Measurements from ENCODE around the gene PLXNA2.

PLXNA2 gene

DNA sequence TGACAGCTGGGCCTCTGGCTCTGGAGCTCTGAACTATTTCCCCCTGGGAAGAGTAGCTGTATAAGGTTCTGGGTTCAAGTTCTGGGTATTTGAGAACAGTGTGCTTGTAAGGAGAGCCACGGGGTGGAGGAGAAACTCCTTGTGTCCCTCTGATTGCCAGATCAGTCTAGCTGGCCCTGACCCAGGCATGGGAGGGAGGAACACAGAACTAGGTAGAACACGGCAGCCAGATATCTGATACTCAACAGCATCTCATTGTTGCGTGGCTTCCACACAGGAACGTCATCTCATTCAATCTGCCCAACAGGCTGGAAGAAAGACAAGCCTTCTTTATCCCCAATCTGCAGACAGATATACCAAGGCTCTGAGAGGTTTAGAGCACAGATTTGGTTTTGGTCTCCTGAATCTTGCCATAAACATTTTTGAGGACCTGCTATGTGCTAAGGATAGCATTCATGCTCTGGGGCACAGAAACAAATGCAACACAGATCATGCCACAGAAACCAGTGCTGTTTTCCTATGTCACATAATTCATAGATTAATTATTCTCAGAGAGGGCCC is 83.8 kb downstream of the PLXNA2 start:
- DNase-seq (ENCODE audit: low spot score): no peak

- DNase-seq (ENCODE audit: low spot score): no peak
Measured at GRCh38 chr1:208159555-208160258, 84.5 kb downstream of the PLXNA2 start.

DNA sequence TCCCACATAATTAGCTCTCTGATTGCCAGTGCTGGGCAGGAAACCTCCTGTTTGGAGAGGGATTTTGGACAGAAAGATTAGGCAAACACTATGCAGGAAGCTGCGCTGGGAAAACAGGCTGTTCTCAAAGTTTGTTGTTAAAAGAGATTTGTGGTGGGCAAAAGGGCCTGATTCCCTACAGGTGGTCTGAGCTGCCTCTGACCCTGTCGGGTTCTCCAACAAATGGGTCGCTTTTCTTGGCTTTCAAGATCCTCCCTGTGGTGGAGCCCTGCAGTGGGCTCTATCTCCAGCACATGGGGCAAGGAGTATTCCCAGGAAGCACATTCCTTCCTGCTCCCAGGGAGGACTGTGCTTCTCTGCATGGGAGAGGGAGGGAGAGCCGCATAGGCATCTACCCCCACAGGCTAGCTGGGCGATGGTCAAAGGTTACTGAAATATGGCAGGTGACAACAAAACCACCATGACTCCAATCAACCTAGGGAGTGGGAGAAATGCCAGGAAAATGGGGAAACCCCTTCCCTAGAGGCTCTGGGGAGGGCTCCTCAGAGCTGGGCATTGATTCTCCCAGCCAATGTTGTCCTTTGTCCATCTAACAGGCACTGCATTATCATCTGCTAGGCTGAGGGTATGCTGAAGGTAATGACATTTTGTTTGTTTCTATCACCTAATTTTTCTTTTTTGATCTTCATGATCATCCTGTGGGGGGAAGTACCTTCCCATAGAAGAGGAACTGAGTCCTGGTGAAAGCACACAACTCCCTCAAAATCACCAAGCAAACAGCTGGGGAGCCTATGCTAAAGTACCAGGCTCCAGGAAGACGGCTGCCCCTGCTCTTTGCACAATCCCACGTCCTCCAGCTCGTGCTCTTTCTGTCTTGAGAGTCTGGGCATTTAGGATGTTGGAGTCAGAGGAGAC is 85.3 kb downstream of the PLXNA2 start:
- no peak for DNase-seq (ENCODE audit: low spot score)

GRCh38 chr1:208157769-208158168 is 86.4 kb downstream of the PLXNA2 start:
- no peak for DNase-seq (ENCODE audit: low spot score)

GRCh38 chr1:208156741-208157140 is 87.4 kb downstream of the PLXNA2 start:
- no peak for DNase-seq (ENCODE audit: low spot score)

GRCh38 chr1:208156310-208156709 is 87.9 kb downstream of the PLXNA2 start:
- DNase-seq (ENCODE audit: low spot score): no peak

DNA sequence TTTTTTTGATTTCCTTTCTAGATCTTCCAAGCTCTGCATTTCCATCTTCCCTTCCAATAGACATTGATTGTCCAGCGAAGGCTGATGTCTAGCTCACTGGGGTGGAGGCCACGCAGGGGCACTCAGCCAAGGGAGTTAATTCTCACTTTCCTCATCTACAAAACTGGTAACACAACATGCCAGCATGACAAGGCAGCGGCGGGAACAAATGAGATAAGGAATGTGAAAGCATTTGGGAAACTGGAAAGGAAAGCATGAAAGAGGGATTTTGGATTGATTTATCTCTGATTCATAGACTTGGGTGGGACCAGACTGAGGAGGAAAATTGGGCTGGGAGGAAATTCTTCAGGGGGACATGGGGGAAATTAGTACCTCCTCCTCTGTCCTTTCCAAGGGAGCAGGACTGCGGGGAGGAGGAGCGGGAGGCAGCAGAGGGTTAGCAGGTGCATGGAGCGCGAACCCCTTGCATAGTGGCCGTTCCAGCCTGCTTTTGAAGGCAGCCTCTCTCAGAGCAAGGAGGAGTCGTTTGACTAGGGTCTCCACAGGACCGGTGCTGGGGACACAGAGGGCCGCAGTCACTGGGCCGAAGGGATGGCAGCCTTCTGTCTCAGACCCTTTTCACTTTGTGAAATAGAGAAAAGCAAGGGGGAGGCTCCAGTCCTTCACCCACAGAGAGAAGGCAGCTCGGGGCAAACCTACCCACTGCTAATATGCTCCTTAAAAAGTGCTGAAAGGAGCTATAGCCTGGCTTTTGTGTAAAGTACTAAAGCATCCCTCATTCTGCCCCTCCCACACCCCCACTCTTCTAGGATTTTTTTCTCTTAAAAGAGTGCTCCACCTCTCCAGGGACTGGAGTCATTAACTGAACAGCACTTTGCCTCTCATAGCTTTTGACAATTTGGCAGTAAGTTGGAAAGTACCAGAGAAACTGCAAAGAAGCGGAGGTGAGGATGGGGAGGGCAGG is 89.2 kb downstream of the PLXNA2 start:
- no peak for DNase-seq (ENCODE audit: low spot score)

DNA sequence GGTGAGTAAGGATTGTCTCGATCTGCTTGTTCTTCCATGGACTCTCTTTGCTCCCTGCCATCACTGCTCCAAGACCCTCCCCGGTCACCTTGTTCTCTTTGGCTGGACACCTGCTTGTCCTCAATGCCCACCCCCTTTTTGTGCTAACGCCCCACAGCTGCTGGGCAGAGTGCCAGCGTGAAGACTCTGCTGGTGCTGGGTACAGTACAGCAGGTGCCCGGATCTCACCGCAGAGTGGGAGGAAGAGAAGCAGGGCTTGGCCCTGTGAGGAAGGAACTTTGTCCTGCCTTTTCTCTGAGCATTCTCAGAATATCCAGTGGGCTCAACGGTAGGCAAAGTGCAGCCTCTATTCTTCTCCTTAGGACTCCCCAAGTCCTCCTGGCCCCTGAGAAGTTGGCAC is 90.1 kb downstream of the PLXNA2 start:
- DNase-seq (ENCODE audit: low spot score): no peak

- no peak for DNase-seq (ENCODE audit: low spot score)
Measured at GRCh38 chr1:208153386-208153785, 90.8 kb downstream of the PLXNA2 start.

DNA sequence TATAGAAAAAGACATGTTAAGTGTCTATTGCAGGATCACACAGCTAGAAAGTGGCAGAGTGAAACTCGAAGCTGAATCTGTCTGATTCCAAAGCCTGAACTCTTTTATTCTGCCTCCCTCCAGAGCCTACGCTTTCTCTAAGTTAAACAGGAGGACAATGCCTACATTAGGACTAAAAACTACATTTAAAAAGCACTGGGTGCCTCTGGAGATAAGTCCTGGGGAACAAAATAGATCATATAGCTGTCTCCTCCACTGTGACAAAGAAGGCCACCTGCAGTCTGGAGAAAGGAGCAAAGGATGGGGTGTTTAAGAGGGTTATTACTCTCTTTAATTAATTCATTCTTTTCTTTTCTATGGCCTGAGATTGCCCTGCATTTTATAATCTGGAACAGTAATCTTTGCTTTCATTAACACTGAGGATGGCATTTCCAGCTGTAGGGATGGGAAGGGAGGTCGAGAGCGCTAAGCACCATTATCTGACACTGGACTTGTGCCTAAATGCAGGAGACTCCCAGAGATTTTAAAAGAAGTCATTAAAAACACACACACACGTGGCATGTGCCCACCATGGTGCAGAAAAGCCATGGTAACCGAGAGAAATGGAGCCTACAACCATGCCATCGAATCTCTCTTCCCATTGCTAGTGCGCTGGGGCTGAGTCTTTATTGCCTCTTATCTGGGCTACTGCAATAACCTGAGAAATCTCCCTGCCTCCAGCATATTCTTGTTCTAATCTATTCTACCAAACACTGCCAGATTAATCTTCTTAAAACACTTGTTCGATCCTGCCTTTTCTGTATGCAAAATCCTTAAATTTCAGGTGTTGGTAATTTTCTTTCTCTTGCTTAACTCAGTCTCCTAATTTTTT is 92.2 kb downstream of the PLXNA2 start:
- no peak for DNase-seq (ENCODE audit: low spot score)

DNA sequence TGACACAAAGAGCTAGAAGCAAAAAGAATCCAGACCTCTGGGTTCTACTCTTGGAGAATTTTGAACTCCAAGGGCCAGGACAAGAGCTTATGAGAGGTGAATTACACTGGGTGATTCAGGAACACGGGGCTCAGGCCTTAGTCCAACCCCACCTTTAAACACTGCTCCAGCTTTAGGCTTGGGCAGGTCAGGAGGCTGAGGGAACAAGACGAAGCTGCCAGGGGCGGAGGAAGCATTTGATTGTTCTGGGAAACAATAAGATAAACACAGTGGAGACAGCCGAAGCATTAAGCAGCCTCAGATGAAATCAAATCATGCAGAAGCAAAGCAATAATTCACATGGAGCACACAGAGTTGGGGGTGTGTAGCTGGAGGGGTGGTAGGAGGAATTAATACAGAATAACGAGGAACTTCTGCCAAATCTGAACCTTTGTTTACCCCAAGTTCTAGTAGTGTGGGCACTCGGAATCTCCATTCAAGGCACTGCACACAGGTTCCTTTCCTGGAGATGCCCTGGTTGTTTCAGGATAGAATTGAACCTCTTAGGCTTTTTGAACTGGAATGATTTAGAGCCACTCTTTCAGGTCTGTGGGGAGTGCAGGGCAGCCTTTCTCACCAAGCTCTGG is 93.2 kb downstream of the PLXNA2 start:
- no peak for DNase-seq (ENCODE audit: low spot score)

DNA sequence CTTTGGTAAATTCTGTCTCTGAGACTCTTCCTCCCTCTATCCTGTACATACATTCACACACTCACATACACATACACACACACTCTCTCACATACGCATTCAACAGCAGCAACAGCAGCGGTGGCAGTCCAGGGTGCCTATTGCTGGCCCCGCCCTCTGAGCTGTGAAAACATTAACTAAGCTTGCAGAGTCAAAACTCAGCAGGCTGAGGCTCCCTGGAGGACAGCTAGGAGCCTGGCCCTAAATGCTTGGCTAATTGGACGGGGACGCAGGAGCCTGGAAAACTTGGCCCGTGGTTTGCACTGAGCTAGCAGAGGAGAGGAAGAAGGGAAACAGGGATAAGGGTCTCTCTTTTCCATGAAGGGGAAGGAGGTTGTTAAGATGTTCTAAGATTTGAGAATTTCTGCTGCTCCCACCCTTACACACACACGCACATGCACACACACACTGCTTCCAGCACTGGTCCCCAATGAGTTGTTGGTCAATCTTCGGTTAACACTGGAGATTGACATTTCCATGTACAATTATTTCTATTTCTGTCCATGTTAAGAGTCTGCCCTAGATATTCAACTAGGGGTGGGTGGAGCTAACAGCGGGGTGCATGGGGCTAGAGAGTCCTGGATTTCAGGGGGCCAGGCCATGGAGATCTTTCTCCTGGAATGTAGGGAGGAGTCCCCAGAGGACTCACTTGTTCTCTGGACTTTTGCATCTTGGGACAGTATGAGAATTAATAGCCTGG is 94.2 kb downstream of the PLXNA2 start:
- no peak for DNase-seq (ENCODE audit: low spot score)

- DNase-seq (ENCODE audit: low spot score): no peak
Measured at GRCh38 chr1:208149213-208149612, 95.0 kb downstream of the PLXNA2 start.

DNA sequence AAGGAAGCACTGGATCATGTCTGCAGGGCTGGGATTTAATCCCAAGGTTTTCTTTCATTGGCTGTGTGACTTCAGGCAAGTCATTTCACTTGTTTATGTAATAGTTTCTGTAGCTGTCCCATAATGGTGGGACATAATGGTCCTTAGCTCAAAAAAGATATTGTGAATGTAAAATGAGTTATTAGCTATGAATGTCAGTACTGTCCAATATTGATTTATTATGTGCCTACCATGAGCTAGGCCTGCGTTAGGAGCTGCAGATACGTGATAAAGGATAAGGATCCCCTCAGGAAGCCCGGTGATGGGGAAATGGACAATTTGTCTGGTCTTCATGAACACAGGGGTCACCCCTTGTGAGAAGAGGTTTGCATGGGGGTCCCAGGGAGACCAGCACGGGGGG is 95.8 kb downstream of the PLXNA2 start:
- DNase-seq (ENCODE audit: low spot score): no peak

- DNase-seq (ENCODE audit: low spot score): no peak
Measured at GRCh38 chr1:208146650-208147049, 97.5 kb downstream of the PLXNA2 start.

DNA sequence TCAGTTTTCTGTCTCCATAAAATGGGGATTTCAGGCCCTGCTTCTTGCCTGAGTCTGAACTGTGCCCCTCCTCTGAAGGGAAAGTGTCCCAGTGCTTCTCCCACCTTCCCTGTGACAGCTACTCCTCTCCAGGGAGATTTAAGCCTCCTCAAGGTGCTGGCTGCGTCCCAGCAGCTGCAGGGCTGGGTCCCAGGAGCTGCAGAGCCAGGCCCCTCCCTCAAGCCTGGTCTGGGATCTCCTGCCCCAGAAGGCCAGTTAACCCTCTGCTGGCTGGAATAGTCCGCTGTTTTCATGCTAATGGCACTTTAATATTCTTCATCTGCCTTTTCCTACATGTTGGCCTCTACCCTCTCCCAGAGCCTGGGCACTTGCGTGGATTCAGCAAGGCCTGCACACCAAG is 99.0 kb downstream of the PLXNA2 start:
- peak; percentile 51 for DNase-seq (ENCODE audit: low spot score)

DNA sequence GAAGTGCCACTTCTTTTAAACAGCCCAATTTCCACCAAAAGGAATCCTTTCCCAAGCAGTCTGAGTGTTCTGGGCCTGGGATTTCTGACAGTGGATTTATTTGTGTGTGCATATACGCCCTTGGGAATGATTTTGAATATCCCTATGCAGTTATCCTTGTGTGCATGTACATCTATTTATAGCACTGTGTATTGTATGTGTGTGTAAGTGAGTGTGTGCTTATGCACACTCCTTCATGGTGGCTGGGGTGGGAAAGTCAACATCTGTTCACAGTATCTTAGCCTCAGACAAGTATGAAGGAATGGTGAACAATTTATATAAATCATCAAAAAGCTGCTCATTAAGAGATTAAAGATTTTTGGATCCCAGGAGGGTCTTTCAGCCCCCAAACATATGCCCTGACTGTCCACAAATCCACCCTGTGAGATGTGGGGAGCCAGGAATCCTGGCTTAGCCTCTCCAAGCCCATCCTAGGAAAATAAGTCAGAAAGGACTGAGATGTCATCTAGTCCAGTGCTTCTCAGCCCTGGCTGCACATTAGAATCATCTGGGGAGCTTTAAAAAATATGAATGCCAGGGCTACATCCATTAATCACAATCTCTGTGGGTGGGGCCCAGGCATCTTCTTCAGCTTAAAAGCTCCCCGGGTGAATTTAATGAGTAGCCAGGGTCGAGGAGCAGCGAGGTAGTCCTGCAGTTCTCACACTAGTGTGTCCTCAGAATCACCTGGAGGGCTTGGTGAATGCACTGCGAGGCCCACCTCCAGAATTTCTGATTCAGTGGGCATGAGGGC is 101.4 kb downstream of the PLXNA2 start:
- no peak for DNase-seq (ENCODE audit: low spot score)

- no peak for DNase-seq (ENCODE audit: low spot score)
Measured at GRCh38 chr1:208141610-208142192, 102.5 kb downstream of the PLXNA2 start.

Data from D341Med (cell line).